ENCODE measurements around the gene TES.

DNA sequence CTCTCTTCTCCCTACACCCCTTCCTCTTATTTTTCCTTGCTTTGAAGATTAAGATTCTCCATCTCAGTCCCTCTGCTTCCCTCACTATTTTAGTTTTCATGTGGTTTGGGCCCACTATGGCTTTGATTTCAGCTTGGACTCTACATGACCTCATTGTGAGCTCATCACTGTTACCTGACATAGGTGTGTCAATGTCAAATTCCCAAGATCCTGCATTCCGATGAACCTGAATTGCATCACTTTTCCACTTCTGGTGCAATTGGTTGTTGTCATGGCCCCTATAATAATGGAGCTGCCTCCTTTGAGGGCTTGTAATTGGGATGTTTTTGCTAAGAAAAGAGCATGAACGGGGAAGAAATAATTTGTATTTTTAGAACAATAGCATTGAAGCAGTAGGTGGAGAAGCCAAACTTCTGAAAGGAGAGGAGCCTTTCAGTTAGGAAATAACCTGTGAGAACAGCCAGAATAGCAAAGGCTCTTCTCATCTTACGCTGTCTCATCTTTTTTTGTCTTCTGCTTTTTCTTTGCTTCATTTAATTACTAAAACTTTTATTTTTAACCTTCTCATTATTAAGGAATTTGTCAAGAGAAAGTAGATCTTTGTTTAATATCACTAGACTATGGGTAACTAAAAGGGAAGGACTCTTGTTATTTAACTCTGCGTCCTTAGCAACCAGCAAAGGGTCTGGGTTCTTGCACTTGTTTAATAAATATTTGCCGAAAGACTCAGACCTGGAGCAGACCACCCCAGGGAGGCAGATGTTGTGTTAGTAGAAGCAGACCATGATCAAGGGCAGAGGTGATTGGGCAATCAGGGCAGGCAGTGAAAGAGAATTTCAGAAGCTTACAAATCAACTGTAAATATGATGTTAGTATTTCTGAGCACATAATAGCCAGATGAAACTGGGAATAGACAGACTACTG is 95.4 kb downstream of the TES start:
- no peak for TF ChIP-seq ZNF23 (CRISPR knock-in tag; IDR thresholded peaks at IDR 0.05)
- no peak for TF ChIP-seq ZNF124 (CRISPR knock-in tag; IDR thresholded peaks at IDR 0.05)
- TF ChIP-seq OTX1 (CRISPR knock-in tag; IDR thresholded peaks at IDR 0.05), result no peak
- no peak for TF ChIP-seq SMARCC2 (IDR thresholded peaks at IDR 0.05; ENCODE audit: low read depth)
- no peak for TF ChIP-seq RAD21 (CRISPR knock-in tag; conservative IDR thresholded peaks at IDR 0.05 in 1 of 2, IDR thresholded peaks at IDR 0.05 in 1 of 2)
- no peak for TF ChIP-seq BHLHE40 (IDR thresholded peaks at IDR 0.05; ENCODE audit: low read length)
- TF ChIP-seq, protein P1, sequence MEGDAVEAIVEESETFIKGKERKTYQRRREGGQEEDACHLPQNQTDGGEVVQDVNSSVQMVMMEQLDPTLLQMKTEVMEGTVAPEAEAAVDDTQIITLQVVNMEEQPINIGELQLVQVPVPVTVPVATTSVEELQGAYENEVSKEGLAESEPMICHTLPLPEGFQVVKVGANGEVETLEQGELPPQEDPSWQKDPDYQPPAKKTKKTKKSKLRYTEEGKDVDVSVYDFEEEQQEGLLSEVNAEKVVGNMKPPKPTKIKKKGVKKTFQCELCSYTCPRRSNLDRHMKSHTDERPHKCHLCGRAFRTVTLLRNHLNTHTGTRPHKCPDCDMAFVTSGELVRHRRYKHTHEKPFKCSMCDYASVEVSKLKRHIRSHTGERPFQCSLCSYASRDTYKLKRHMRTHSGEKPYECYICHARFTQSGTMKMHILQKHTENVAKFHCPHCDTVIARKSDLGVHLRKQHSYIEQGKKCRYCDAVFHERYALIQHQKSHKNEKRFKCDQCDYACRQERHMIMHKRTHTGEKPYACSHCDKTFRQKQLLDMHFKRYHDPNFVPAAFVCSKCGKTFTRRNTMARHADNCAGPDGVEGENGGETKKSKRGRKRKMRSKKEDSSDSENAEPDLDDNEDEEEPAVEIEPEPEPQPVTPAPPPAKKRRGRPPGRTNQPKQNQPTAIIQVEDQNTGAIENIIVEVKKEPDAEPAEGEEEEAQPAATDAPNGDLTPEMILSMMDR (IDR thresholded peaks at IDR 0.05 in 2 of 3, conservative IDR thresholded peaks at IDR 0.05 in 1 of 3; ENCODE audit: insufficient read depth in 2 of 3, low read depth in 1 of 3, low read length in 3 of 3), result no peak
- TF ChIP-seq XRCC5 (IDR thresholded peaks at IDR 0.05; ENCODE audit: low read depth, low read length), result no peak
- no peak for TF ChIP-seq SMARCA4 (IDR thresholded peaks at IDR 0.05)
- no peak for TF ChIP-seq HDAC8 (tag; IDR thresholded peaks at IDR 0.05)
- no peak for TF ChIP-seq TAF1 (IDR thresholded peaks at IDR 0.05; ENCODE audit: control insufficient read depth, extremely low read depth, insufficient read depth, low read length, severe bottlenecking)
- no peak for TF ChIP-seq SAP30 (IDR thresholded peaks at IDR 0.05; ENCODE audit: borderline replicate concordance, insufficient read depth, low read depth, low read length, poor library complexity, severe bottlenecking)
- TF ChIP-seq MXI1 (IDR thresholded peaks at IDR 0.05; ENCODE audit: low read depth, low read length), result no peak
- no peak for TF ChIP-seq EP300 (IDR thresholded peaks at IDR 0.05; ENCODE audit: low read length)

Measured in K562 (cell line).